GM12878 (cell line): Measurements from ENCODE around the gene ACHE. TPM values are rescaled to one million over a fixed set of nuclear protein-coding genes. Genes with fewer than 3 reads are reported as not detected.
A peak's percentile ranks its signal among the peaks of the same experiment; 100 is the strongest.

Source experiments
- BACH1 ChIP-seq: fragments of 450-650 bp; IDR thresholded peaks from 2 replicates; pipeline ENCODE4 v1.6.1; 2017; ENCODE audit warnings: mild to moderate bottlenecking, borderline replicate concordance
- BCL11A ChIP-seq: IDR thresholded peaks from 2 replicates; pipeline ENCODE4 v1.6.1; 2011; ENCODE audit warnings: low read depth, low read length
- FOXM1 ChIP-seq: IDR thresholded peaks from 2 replicates; pipeline ENCODE4 v1.6.1; 2012; ENCODE audit warnings: low read depth, mild to moderate bottlenecking, inconsistent platforms, low read length, moderate library complexity
- KDM1A ChIP-seq: fragments of 200-600 bp; sonication (generic); IDR thresholded peaks from 2 replicates; pipeline ENCODE4 v1.6.1; 2016; ENCODE audit warnings: borderline replicate concordance
- KLF5 ChIP-seq: fragments of 450-650 bp; IDR thresholded peaks from 2 replicates; pipeline ENCODE4 v1.6.1; 2014; ENCODE audit warnings: mild to moderate bottlenecking; ENCODE audit not compliant: partially characterized antibody
- MEF2B ChIP-seq: fragments of 450-650 bp; IDR thresholded peaks from 2 replicates; pipeline ENCODE4 v1.6.1; 2018; ENCODE audit warnings: mild to moderate bottlenecking, moderate library complexity; ENCODE audit not compliant: partially characterized antibody, poor library complexity, severe bottlenecking
- MTA2 ChIP-seq: fragments of 450-650 bp; IDR thresholded peaks from 2 replicates; pipeline ENCODE4 v1.6.1; 2016; ENCODE audit warnings: low read depth, mild to moderate bottlenecking, moderate library complexity
- MXI1 ChIP-seq: fragments of 150-350 bp; IDR thresholded peaks from 2 replicates; pipeline ENCODE4 v1.6.1; 2011; ENCODE audit warnings: low read depth, mild to moderate bottlenecking, inconsistent platforms, low read length, improper control_type of control experiment
- RELA ChIP-seq: fragments of 450-650 bp; IDR thresholded peaks from 2 replicates; pipeline ENCODE4 v1.8.0; 2014; ENCODE audit warnings: borderline replicate concordance; ENCODE audit not compliant: partially characterized antibody
- SREBF1 ChIP-seq: IDR thresholded peaks from 2 replicates; pipeline ENCODE4 v1.6.1; 2012; ENCODE audit warnings: mild to moderate bottlenecking, low read length
- polyA plus RNA-seq, 11 experiments: library from polyadenylated mRNA; depleted of rRNA in 4 of 11; unstranded in 6 of 11; stranded (reverse) in 5 of 11; fragments of >200 nt; fragmentation: Nextera tagmentation in 4 of 11; fragmentation: Illumina TruSeq in 1 of 11; extraction: Ambion mirVana in 4 of 11; extraction: Trizol in 1 of 11; gene quantifications; 1 replicate in 1 of 11; 2 replicates in 10 of 11; pipeline versions ENCODE4 v1.2.1 to v1.2.3, GENCODE V29; 2011 to 2016; ENCODE audit warnings: inconsistent platforms in 2 of 11, missing spikeins in 2 of 11, low read depth in 1 of 11
- total RNA-seq, 4 experiments: library from RNA; depleted of rRNA in 3 of 4; stranded (reverse); fragments of >200 nt in 3 of 4; fragmentation: Illumina TruSeq in 1 of 4; extraction: Trizol in 1 of 4; gene quantifications; 2 replicates each; pipeline versions ENCODE4 v1.2.1 to v1.2.3, GENCODE V29; 2013 to 2021
- TF ChIP-seq, protein P1 (sequence below): fragments of 450-650 bp; formaldehyde crosslinking; IDR thresholded peaks from 2 replicates; pipeline ENCODE4 v1.5.0; 2022; ENCODE audit warnings: mild to moderate bottlenecking, missing genetic modification characterization
- TF ChIP-seq, protein P2 (sequence below): fragments of 450-650 bp; formaldehyde crosslinking; IDR thresholded peaks from 2 replicates; pipeline ENCODE4 v1.4.0; 2020; ENCODE audit warnings: mild to moderate bottlenecking, moderate library complexity
- TF ChIP-seq, protein P3 (sequence below): IDR thresholded peaks from 2 replicates; pipeline ENCODE4 v1.6.1; 2011; ENCODE audit warnings: low read depth, low read length, improper control_type of control experiment, borderline replicate concordance
- TF ChIP-seq, protein P4 (sequence below): fragments of 450-650 bp; IDR thresholded peaks from 2 replicates; pipeline ENCODE4 v1.6.1; 2018; ENCODE audit warnings: borderline replicate concordance, mild to moderate bottlenecking; ENCODE audit not compliant: partially characterized antibody
- TF ChIP-seq, protein P5 (sequence below), 3 experiments: IDR thresholded peaks in 2 of 3; conservative IDR thresholded peaks in 1 of 3; 2 replicates each; pipeline ENCODE4 v1.5.1; 2011; ENCODE audit warnings: low read depth in 3 of 3, low read length in 3 of 3, mild to moderate bottlenecking in 3 of 3, control low read depth in 2 of 3, moderate library complexity in 2 of 3, inconsistent platforms in 1 of 3, mixed read lengths in 1 of 3; ENCODE audit not compliant: control insufficient read depth in 2 of 3, insufficient read depth in 1 of 3; ENCODE audit errors: extremely low read depth in 1 of 3

Gene ACHE
- total and polyA plus RNA-seq, 10 of the 15 experiments (the other 5 are each of a cell fraction or from before 2014, with no cell fraction given), result 0.07 to 5.1 (median 2.3) TPM; not detected in 1

DNA sequence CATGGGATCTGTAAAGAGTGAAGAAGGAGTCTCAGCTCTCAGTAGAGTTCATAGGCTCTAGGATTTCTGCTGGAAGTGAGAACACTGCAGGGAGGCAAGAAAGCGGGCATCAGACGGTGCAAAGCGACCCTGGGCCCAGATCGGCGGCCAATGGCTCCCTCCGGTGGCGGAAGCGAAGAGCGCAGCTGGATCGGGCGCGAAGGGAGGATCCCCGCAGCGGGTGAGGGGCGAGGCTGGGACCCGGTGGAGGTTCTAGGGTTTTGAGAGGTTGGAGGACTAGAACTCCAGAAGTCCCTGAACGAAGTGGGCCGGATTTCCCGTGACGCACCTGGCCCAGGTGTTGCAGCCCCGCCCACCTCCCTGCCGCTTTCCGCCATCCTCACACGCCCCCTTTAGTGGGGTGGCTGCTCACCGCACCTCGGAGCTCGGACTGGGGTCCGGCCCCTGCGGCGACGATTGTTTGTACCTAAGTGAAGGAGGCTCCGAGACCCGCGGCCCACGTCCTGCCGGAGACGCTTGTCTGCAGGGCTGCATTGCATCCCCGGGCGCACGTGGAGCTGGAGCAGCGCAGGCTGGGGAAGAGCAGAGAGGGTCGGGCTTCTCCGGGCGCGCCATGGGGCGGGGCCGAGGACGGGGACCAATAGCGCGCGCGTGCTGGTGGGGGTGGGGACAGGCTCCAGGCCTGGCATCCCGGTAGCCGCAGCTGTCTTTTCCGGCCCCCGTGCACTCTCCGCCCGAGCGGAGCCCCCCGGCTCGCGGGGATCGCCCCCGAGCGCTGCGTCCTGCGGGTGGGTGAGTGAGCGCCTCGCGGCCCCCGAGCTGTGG, 43.4 kb downstream of the ACHE start, which contains the start of gene SLC12A9 (continued):
- TF ChIP-seq, protein P1, sequence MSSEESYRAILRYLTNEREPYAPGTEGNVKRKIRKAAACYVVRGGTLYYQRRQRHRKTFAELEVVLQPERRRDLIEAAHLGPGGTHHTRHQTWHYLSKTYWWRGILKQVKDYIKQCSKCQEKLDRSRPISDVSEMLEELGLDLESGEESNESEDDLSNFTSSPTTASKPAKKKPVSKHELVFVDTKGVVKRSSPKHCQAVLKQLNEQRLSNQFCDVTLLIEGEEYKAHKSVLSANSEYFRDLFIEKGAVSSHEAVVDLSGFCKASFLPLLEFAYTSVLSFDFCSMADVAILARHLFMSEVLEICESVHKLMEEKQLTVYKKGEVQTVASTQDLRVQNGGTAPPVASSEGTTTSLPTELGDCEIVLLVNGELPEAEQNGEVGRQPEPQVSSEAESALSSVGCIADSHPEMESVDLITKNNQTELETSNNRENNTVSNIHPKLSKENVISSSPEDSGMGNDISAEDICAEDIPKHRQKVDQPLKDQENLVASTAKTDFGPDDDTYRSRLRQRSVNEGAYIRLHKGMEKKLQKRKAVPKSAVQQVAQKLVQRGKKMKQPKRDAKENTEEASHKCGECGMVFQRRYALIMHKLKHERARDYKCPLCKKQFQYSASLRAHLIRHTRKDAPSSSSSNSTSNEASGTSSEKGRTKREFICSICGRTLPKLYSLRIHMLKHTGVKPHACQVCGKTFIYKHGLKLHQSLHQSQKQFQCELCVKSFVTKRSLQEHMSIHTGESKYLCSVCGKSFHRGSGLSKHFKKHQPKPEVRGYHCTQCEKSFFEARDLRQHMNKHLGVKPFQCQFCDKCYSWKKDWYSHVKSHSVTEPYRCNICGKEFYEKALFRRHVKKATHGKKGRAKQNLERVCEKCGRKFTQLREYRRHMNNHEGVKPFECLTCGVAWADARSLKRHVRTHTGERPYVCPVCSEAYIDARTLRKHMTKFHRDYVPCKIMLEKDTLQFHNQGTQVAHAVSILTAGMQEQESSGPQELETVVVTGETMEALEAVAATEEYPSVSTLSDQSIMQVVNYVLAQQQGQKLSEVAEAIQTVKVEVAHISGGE, result no peak
- TF ChIP-seq BCL11A, result no peak
- TF ChIP-seq MEF2B, result no peak
- peak; percentile 26 for TF ChIP-seq KLF5
- TF ChIP-seq, protein P2, sequence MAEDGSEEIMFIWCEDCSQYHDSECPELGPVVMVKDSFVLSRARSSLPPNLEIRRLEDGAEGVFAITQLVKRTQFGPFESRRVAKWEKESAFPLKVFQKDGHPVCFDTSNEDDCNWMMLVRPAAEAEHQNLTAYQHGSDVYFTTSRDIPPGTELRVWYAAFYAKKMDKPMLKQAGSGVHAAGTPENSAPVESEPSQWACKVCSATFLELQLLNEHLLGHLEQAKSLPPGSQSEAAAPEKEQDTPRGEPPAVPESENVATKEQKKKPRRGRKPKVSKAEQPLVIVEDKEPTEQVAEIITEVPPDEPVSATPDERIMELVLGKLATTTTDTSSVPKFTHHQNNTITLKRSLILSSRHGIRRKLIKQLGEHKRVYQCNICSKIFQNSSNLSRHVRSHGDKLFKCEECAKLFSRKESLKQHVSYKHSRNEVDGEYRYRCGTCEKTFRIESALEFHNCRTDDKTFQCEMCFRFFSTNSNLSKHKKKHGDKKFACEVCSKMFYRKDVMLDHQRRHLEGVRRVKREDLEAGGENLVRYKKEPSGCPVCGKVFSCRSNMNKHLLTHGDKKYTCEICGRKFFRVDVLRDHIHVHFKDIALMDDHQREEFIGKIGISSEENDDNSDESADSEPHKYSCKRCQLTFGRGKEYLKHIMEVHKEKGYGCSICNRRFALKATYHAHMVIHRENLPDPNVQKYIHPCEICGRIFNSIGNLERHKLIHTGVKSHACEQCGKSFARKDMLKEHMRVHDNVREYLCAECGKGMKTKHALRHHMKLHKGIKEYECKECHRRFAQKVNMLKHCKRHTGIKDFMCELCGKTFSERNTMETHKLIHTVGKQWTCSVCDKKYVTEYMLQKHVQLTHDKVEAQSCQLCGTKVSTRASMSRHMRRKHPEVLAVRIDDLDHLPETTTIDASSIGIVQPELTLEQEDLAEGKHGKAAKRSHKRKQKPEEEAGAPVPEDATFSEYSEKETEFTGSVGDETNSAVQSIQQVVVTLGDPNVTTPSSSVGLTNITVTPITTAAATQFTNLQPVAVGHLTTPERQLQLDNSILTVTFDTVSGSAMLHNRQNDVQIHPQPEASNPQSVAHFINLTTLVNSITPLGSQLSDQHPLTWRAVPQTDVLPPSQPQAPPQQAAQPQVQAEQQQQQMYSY (CRISPR knock-in tag), result no peak
- peak; percentile 97 for TF ChIP-seq MXI1
- no peak for TF ChIP-seq FOXM1
- no peak for TF ChIP-seq SREBF1
- TF ChIP-seq, protein P3, sequence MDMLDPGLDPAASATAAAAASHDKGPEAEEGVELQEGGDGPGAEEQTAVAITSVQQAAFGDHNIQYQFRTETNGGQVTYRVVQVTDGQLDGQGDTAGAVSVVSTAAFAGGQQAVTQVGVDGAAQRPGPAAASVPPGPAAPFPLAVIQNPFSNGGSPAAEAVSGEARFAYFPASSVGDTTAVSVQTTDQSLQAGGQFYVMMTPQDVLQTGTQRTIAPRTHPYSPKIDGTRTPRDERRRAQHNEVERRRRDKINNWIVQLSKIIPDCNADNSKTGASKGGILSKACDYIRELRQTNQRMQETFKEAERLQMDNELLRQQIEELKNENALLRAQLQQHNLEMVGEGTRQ, result no peak
- TF ChIP-seq MTA2, result no peak
- TF ChIP-seq, protein P4, sequence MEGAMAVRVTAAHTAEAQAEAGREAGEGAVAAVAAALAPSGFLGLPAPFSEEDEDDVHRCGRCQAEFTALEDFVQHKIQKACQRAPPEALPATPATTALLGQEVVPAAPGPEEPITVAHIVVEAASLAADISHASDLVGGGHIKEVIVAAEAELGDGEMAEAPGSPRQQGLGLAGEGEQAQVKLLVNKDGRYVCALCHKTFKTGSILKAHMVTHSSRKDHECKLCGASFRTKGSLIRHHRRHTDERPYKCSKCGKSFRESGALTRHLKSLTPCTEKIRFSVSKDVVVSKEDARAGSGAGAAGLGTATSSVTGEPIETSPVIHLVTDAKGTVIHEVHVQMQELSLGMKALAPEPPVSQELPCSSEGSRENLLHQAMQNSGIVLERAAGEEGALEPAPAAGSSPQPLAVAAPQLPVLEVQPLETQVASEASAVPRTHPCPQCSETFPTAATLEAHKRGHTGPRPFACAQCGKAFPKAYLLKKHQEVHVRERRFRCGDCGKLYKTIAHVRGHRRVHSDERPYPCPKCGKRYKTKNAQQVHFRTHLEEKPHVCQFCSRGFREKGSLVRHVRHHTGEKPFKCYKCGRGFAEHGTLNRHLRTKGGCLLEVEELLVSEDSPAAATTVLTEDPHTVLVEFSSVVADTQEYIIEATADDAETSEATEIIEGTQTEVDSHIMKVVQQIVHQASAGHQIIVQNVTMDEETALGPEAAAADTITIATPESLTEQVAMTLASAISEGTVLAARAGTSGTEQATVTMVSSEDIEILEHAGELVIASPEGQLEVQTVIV, result no peak
- TF ChIP-seq KDM1A, result no peak
- TF ChIP-seq, protein P5, sequence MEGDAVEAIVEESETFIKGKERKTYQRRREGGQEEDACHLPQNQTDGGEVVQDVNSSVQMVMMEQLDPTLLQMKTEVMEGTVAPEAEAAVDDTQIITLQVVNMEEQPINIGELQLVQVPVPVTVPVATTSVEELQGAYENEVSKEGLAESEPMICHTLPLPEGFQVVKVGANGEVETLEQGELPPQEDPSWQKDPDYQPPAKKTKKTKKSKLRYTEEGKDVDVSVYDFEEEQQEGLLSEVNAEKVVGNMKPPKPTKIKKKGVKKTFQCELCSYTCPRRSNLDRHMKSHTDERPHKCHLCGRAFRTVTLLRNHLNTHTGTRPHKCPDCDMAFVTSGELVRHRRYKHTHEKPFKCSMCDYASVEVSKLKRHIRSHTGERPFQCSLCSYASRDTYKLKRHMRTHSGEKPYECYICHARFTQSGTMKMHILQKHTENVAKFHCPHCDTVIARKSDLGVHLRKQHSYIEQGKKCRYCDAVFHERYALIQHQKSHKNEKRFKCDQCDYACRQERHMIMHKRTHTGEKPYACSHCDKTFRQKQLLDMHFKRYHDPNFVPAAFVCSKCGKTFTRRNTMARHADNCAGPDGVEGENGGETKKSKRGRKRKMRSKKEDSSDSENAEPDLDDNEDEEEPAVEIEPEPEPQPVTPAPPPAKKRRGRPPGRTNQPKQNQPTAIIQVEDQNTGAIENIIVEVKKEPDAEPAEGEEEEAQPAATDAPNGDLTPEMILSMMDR (IDR thresholded peaks at IDR 0.05 in 2 of 3, conservative IDR thresholded peaks at IDR 0.05 in 1 of 3; ENCODE audit: control insufficient read depth in 2 of 3, extremely low read depth in 1 of 3, insufficient read depth in 1 of 3, low read depth in 3 of 3, low read length in 3 of 3), result peak; percentile 88 to 95 (median 92)
- no peak for TF ChIP-seq BACH1
- TF ChIP-seq RELA, result peak; percentile 39
